Pancreas (tissue), 10 donors: ENCODE results near the gene MSN. TPM values are rescaled to one million over a fixed set of nuclear protein-coding genes. Genes with fewer than 3 reads are reported as not detected.
A peak's percentile ranks its signal among the peaks of the same experiment; 100 is the strongest.
"Not testable (repeated sequence)": the region's sequence is repeated elsewhere in the genome, so short reads cannot be mapped to it uniquely, and the experiment has no call there.

ENCODE experiments used
- ATAC-seq, 4 donors: fragments of 200-7000 bp; cut with Tn5 transposase; one replicate each; pipeline versions ENCODE4 v1.8.0 to v1.9.1; 2020; ENCODE audit warnings: mild to moderate bottlenecking in 4 of 4, moderate library complexity in 4 of 4
- DNase-seq, 6 donors: peaks; one replicate each; pipeline ENCODE4 v3.0.0-alpha.2; 2020
- FAIRE-seq: peaks from 2 replicates; lab custom pipeline; 2012; peaks lifted over from hg19 to GRCh38; lab: Jason Lieb, UNC
- H3K27ac ChIP-seq, 4 donors: fragments of 200-600 bp; sonication (generic); 1 replicate in 3 of 4; 2 replicates in 1 of 4; pipeline versions ENCODE4 v1.5.0 to v1.8.0; 2020
- H3K27me3 ChIP-seq, 4 donors: fragments of 200-600 bp; one replicate each; pipeline ENCODE4 v1.8.0; 2021
- H3K36me3 ChIP-seq, 3 donors: fragments of 200-600 bp; sonication (generic) in 1 of 3; one replicate each; pipeline versions ENCODE4 v1.5.0 to v1.8.0; 2020 to 2021
- H3K4me1 ChIP-seq, 3 donors: fragments of 200-600 bp; one replicate each; pipeline ENCODE4 v1.8.0; 2021
- H3K4me3 ChIP-seq, 4 donors: fragments of 200-600 bp; sonication (generic) in 2 of 4; one replicate each; pipeline versions ENCODE4 v1.5.0 to v1.8.0; 2020 to 2021
- H3K9me3 ChIP-seq, 4 donors: fragments of 200-600 bp; one replicate each; pipeline ENCODE4 v1.8.0; 2021
- WGBS, 2 donors: extraction: QIAGEN DNeasy Blood & Tissue Kit; methylation state at CpG; one replicate each; pipeline ENCODE4 v1.1.7; 2013; 5-methylcytosine and 5-hydroxymethylcytosine counted together
- intact Hi-C, 3 donors: fragments of 100-400 bp; cut with DNase I; formaldehyde crosslinking; loops; one replicate each; pipeline versions ENCODE4 v1.11.1 to v1.14.2; 2022
- polyA plus RNA-seq, 2 donors: library from polyadenylated mRNA; stranded (reverse); fragments of 200-250 nt; gene quantifications; one replicate each; pipeline ENCODE4 v1.2.3, GENCODE V29; 2013
- total RNA-seq, 6 donors: library from RNA; stranded (reverse); fragmentation: NEBNext Ultra II Directional in 4 of 6; extraction: Animal tissue kit (Norgen Biotek cat#: 25700) in 4 of 6; gene quantifications; one replicate each; pipeline versions ENCODE4 v1.2.1 to v1.2.4, GENCODE V29; 2021 to 2023
- TF ChIP-seq, protein P1 (sequence below), 4 donors: fragments of 200-600 bp; sonication (generic) in 3 of 4; IDR thresholded peaks; one replicate each; pipeline versions ENCODE4 v1.5.0 to v1.8.0; 2021; ENCODE audit warnings: antibody characterized with exemption in 4 of 4
- donor health status: healthy with polysubstance abuse.
- donor health status: DM: no; HTN: no; CAD: no; lungs with moderate emphysema.
- donor health status: DM: no; HTN: no; CAD: no.
- donor health status: control.
- donor health status: control.
- donor health status: Bipolar disorder and iron deficiency.
- donor health status: DM: yes; HTN: yes; CAD: no.
- donor health status: DM: no; HTN: no; CAD: no.
- donor health status: DM: no; HTN: no; CAD: no.
- donor health status: DM: yes; HTN: yes; CAD: no.

MSN gene
- 10 to 100 TPM; 12.4 to 99.1 (median 25.9) TPM for total RNA-seq
- 10 to 100 TPM; 18.7 to 22.6 TPM for polyA plus RNA-seq

DNA sequence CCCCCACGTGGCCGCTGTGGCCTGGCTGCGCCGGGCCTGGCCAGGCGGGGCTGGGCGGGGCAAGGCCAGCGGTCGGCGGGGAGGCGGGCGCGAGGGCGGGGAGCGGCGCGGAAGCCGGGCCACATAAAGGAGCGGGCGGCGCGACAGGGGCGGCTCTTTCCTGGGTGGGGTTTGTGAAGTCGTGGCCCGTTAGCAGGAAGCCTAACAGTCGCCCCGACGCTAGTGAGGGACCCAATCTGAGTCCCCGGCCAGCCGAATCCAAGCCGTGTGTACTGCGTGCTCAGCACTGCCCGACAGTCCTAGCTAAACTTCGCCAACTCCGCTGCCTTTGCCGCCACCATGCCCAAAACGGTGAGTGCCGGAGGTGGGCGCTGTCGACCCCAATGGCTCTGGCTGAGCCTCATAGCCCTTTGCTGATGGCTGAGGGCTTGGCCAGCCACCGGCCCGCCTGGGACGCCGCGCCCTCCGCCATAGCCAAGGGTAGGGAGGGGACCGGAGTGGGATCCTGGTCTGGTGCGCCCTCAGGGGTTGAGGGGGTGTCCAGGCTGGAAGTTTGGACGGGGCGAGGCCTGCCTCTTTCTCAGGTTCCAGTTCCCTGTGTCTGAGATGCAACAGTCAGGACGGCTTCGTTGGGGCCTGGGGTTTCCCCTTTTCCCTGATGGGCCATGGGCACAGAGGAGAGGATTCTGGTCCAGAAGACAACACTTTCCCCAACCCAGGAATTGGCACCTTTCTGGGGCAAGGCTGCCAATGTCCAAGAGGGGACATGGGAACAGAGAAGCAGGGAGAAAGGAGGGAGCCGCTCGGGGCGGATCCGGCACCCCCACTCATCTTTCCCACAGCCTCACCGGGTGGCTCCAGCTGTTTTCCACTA is at the start of gene MSN:
TSS of gene MSN (plus strand) at position 152 of the 874 bp plus-strand sequence. CDS start at position 340, 188 bp downstream.
- no peak for FAIRE-seq
- no peaks in the 10 kb centered on the region for H3K27me3 ChIP-seq
- H3K27ac ChIP-seq, result peak within 1 kb of the TSS; percentile 5 to 78 (median 64)
- peak within 1 kb of the TSS; percentile 31 to 64 (median 46) for H3K4me3 ChIP-seq
- TF ChIP-seq, protein P1, sequence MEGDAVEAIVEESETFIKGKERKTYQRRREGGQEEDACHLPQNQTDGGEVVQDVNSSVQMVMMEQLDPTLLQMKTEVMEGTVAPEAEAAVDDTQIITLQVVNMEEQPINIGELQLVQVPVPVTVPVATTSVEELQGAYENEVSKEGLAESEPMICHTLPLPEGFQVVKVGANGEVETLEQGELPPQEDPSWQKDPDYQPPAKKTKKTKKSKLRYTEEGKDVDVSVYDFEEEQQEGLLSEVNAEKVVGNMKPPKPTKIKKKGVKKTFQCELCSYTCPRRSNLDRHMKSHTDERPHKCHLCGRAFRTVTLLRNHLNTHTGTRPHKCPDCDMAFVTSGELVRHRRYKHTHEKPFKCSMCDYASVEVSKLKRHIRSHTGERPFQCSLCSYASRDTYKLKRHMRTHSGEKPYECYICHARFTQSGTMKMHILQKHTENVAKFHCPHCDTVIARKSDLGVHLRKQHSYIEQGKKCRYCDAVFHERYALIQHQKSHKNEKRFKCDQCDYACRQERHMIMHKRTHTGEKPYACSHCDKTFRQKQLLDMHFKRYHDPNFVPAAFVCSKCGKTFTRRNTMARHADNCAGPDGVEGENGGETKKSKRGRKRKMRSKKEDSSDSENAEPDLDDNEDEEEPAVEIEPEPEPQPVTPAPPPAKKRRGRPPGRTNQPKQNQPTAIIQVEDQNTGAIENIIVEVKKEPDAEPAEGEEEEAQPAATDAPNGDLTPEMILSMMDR (IDR thresholded peaks at IDR 0.05), result no peak
- no peaks in the 10 kb centered on the region for H3K36me3 ChIP-seq
- peak; percentile 42 to 87 (median 69) for DNase-seq
- 5 to 36% methylated on average over 39 to 56 of the region's 56 CpGs for WGBS, 2 donors
- H3K4me1 ChIP-seq, result no peaks in the 10 kb centered on the region
- H3K9me3 ChIP-seq, result no peaks in the 10 kb centered on the region
- peak; percentile 92 to 95 (median 94) for ATAC-seq
- intact Hi-C loops, result no loop called here

- FAIRE-seq, H3K36me3 ChIP-seq, ATAC-seq, H3K4me3 ChIP-seq, DNase-seq, H3K4me1 ChIP-seq, intact Hi-C loops, H3K27me3 ChIP-seq, H3K27ac ChIP-seq, H3K9me3 ChIP-seq: not testable (repeated sequence)
- 73 to 78% methylated on average over 31 to 33 of the region's 33 CpGs for WGBS, 2 donors
Measured at GRCh38 chrX:65620096-65620705, 47.3 kb upstream of the MSN start.

DNA sequence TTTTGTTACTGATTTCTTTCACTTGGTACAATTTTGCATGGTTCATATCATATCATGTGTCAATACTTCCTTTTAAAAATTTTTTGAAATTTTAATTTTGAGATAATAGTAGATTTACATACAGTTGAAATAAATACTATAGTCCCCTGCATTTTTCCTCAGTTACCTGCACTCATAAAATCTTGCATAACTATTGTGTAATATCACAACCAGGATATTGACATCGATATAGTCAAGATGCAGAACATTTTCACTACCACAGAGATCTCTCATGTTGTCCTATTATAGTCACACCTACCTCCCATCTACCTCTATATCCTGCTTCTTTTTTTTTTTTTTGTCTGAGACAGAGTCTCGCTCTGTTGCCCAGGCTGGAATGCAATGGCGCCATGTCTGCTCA is 36.7 kb upstream of the MSN start:
- Histone ChIP-seq H3K4me3 (no peak overlapping the region), H3K27me3 (peaks cover 0 to 13% (median 2%) of the 10 kb centered on the region in 4 donors), H3K9me3 (no peaks in the 10 kb centered on the region), H3K36me3 (no peaks in the 10 kb centered on the region), H3K4me1 (no peaks in the 10 kb centered on the region), H3K27ac (no peak overlapping the region)
- DNase-seq (no peak), ATAC-seq (no peak), FAIRE-seq (no peak)
- TF ChIP-seq, protein P1 (IDR thresholded peaks at IDR 0.05), result no peak
- intact Hi-C loops, result no loop called here
- 53 to 75% methylated on average over 3 of the region's 3 CpGs for WGBS, 2 donors

- no peaks in the 10 kb centered on the region for H3K9me3 ChIP-seq
- H3K4me1 ChIP-seq, result no peaks in the 10 kb centered on the region
- ATAC-seq (no peak), DNase-seq (no peak), FAIRE-seq (no peak)
- intact Hi-C loops, result no loop called here
- no peak overlapping the region for H3K4me3 ChIP-seq
- TF ChIP-seq, protein P1 (IDR thresholded peaks at IDR 0.05), result no peak
- H3K36me3 ChIP-seq, result no peaks in the 10 kb centered on the region
- 19 to 41% methylated on average over 1 of the region's 1 CpG for WGBS, 2 donors
- H3K27ac ChIP-seq, result no peak overlapping the region
- peaks cover 0 to 5% (median 2%) of the 10 kb centered on the region in 4 donors for H3K27me3 ChIP-seq
Measured at GRCh38 chrX:65633826-65634225, 33.6 kb upstream of the MSN start.

DNA sequence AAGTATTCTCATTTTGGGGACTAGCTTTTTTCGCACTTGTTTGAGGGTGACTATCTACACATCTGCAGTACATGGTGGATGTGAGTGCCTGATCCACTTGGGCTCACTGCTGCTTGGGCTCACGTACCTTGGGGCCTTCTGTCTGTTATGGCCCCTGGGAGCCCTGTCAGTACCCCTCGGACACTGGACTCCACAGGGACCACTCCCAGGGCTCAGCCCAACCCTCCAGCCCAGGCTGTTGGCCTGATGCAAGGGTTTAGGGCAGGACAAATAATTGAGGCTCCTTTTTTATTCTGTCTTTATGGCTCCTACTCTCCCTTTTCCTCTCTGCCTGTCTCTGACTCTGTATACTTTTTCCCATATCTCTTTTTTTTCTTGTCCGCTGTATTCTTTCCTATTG is 32.7 kb upstream of the MSN start:
- no peak for FAIRE-seq
- TF ChIP-seq, protein P1 (IDR thresholded peaks at IDR 0.05), result no peak
- Histone ChIP-seq H3K4me3 (no peak overlapping the region), H3K27me3 (peaks cover 0 to 5% (median 2%) of the 10 kb centered on the region in 4 donors), H3K36me3 (no peaks in the 10 kb centered on the region), H3K4me1 (no peaks in the 10 kb centered on the region), H3K27ac (no peak overlapping the region), H3K9me3 (no peaks in the 10 kb centered on the region)
- no peak for ATAC-seq
- DNase-seq, result no peak
- intact Hi-C loops, result no loop called here
- 64% methylated on average over 4 of the region's 4 CpGs for WGBS, 2 donors
